Kidney tubule cell (primary cell): Measurements from ENCODE around the gene CTDSP1.

Experiments
- DNase-seq: peaks from one replicate; pipeline ENCODE4 v3.0.0-alpha.2; 2018; ENCODE audit warnings: low spot score

The CTDSP1 gene

DNA sequence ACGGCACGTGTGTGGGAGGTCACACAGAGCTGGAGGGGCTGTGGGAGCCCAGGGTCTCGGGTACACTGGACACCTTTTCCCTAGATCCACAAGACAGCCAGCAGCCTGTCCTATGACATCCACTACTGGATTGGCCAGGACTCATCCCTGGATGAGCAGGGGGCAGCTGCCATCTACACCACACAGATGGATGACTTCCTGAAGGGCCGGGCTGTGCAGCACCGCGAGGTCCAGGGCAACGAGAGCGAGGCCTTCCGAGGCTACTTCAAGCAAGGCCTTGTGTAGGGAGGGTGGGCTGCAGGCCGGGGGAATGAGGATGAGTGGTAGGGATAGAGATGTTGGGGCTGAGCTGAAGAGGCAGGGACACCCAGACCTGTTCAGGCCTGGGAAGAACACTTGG lies 25.9 kb downstream of the CTDSP1 start:
- DNase-seq, result no peak

DNA sequence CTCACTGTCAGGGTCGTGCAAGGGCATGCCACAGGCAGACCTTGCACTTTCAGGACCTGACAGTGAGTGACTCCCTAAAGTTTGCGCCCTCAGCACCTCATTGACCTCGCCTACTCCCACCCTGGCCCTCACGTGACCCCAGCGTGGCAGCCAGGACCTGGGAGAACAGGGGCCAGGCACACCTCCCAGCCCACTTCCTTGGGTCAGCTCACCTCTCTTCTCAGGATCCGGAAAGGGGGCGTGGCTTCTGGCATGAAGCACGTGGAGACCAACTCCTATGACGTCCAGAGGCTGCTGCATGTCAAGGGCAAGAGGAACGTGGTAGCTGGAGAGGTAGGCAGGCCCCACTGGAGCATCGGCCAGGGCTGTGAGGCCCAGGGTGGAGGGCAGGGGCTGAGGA lies 28.1 kb downstream of the CTDSP1 start:
- no peak for DNase-seq

DNA sequence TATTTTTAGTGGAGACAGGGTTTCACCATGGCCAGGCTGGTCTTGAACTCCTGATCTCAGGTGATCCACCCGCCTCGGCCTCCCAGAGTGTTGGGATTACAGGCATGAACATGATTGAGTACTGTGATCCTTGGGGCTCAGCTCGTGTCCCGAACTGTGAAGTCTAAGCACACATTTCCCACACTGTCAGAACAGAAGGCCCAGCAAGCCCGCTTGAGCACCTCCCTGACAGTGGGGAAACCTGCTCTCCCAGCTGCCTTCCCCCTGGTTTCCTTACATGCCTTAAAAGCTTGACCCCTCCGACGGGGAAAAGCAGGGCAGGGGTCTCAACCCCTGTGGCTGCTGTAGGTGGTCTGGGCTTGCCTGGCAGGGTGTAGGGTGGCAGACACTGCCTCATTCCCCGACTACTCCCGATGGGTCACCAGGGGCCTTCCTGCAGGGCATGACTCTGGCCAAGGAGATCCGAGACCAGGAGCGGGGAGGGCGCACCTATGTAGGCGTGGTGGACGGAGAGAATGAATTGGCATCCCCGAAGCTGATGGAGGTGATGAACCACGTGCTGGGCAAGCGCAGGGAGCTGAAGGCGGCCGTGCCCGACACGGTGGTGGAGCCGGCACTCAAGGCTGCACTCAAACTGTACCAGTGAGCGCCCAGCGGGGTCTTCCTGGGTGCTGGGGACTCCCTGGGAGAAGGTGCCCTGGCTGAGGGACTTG lies 29.3 kb downstream of the CTDSP1 start:
- DNase-seq, result no peak

DNA sequence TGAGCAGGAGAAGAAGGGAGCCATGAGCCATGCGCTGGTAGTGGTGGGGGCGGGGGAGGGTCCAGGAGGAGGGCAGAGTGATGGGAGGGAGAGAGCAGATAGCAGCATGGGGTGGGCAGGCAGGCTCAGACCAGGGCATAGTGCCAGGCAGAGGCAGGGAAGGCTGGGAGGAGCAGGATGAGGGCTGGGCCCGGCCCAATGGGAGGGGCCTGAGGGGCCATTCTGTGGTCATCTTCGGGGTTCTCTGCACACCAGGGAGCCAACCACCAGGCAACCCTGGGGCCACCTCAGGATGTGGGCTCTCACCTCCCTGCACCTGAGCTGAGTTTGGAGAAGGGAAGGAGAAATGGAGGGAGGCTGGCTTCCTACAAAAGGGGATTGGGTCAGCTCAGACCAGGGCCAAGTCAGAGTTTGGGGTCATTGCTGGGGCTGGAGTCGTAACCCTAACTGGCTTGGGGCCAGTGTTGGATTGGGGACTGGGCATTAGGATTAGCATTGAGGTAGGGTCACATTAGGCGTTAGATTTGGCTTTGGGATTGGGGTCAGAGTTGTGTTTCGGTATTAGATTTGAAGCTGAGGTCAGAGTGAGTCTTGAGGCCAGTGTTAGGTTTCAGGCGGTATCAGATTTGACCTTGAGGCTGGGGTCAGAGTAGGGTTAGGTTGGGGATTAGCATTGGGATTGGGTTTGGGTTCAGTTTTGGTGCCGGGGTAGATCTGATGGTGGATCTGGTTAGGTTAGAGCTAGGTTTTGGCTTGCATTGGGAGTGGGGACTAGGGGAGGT lies 30.4 kb downstream of the CTDSP1 start:
- no peak for DNase-seq

GRCh38 chr2:218430721-218431120 lies 31.1 kb downstream of the CTDSP1 start:
- no peak for DNase-seq

DNA sequence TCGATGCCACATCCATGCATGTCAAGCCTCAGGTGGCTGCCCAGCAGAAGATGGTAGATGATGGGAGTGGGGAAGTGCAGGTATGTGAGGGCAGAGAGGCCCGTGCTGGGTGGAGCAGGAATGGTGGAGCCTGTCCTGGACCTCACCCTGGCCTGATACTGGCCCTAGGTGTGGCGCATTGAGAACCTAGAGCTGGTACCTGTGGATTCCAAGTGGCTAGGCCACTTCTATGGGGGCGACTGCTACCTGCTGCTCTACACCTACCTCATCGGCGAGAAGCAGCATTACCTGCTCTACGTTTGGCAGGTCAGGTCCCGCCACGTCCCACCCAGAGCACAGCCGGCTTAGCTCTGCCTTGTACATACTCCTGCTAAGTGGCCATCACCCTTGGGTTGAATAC lies 32.2 kb downstream of the CTDSP1 start:
- no peak for DNase-seq

- DNase-seq, result no peak
Measured at GRCh38 chr2:218432676-218433365, 33.2 kb downstream of the CTDSP1 start.

- DNase-seq, result no peak
Measured at GRCh38 chr2:218434456-218434855, 34.8 kb downstream of the CTDSP1 start.

GRCh38 chr2:218435003-218435982 lies 35.6 kb downstream of the CTDSP1 start:
- no peak for DNase-seq

GRCh38 chr2:218436992-218437391 lies 37.3 kb downstream of the CTDSP1 start:
- no peak for DNase-seq

- DNase-seq, result no peak
Measured at GRCh38 chr2:218437969-218438368, 38.3 kb downstream of the CTDSP1 start.

GRCh38 chr2:218438596-218438995 lies 38.9 kb downstream of the CTDSP1 start:
- DNase-seq, result no peak

- no peak for DNase-seq
Measured at GRCh38 chr2:218444692-218445357, 45.2 kb downstream of the CTDSP1 start.

GRCh38 chr2:218445602-218446001 lies 45.9 kb downstream of the CTDSP1 start:
- no peak for DNase-seq

- no peak for DNase-seq
Measured at GRCh38 chr2:218446547-218446946, 46.9 kb downstream of the CTDSP1 start.

DNA sequence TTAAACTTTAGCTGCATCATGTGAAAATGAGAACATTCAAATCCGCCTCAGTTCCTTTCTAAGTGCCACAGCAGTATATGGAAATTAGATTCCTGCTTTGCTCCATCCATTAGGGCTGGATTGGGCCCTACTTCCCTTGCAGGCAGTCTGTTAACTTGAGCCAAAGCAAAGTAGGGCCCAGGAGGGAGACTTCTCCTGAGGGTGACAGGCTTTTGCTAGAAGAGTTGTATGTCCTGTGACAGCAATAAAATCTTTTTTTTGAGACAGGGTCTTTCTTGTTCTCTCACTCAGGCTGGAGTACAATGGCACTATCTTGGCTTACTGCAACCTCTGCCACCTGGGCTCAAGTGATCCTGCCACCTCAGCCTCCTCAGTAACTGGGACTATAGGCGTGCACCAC lies 47.4 kb downstream of the CTDSP1 start:
- no peak for DNase-seq

GRCh38 chr2:218448934-218449333 lies 49.3 kb downstream of the CTDSP1 start:
- DNase-seq, result peak; percentile 51

DNA sequence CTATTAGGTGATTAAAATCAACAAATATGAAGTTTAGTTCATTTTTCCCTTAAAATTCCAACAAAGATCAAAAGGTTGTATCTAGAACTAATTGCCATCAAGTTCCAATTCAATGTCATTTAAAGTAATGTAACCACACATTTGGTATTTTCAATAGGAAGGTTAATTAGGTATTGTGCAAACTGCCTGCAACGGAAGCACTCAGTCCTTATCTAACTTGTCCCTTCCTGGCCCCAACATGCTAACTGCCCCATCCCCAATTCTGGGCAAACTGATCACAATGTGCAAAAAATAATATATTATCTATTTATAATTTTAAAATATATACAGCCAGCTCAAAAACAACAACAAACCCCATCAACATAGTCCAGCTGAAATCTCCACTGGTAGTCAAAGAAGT lies 52.4 kb downstream of the CTDSP1 start:
- no peak for DNase-seq
